ENCODE data around the gene ANAPC16. TPM values are rescaled to one million over a fixed set of nuclear protein-coding genes. Genes with fewer than 3 reads are reported as not detected.
A peak's percentile ranks its signal among the peaks of the same experiment; 100 is the strongest.

ANAPC16 gene
- polyA plus RNA-seq, 2 of the 4 experiments (the other 2 are of a cell fraction): 75.1 to 165 TPM

DNA sequence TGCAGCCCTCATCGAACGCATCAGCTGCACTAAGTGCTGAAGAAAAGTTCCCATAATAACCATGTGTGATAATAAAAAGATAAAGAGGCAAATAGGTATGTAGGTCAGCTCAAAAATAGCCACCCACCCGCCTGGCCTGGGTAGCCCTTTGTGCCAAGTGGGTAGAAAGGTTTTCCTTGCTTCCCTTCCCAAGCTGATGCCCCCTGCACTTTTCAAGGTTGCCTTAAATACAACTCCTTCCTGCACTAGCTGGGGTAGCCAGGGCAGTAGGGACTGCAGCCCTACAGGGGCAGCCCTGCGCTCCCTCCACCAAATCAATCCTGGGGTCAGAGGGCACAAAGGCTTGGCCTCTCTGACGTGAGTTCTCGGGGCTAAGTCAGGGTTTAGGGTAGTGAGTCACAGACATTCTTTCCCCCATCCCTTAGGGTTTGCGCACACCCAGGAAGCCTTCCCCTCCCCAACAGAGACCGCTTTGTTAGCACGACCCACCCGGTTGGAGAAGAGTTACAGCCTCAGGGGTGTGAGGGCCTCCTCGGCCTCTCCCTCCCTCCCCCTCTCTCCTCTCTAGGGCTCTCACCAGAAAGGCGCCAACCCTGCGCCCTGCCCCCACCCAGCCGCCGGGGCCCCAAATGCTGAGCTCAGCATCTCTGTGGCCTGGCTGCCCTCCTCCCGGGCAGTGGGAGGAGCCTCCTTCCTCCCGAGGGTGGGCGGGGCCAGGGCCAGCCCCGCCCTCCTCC lies 44.6 kb downstream of the ANAPC16 start (continued):
- TF ChIP-seq ZFP36 (IDR thresholded peaks at IDR 0.05; ENCODE audit: borderline replicate concordance, partially characterized antibody): no peak
- TF ChIP-seq, protein P1, sequence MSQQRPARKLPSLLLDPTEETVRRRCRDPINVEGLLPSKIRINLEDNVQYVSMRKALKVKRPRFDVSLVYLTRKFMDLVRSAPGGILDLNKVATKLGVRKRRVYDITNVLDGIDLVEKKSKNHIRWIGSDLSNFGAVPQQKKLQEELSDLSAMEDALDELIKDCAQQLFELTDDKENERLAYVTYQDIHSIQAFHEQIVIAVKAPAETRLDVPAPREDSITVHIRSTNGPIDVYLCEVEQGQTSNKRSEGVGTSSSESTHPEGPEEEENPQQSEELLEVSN (IDR thresholded peaks at IDR 0.05; ENCODE audit: borderline replicate concordance, low read depth): no peak
- TF ChIP-seq RFX5 (IDR thresholded peaks at IDR 0.05): no peak; the same call in none of the 2 replicates
- 0 out of 2 replicates have a peak, but pooled peaks have one; percentile 22 for TF ChIP-seq TFCP2L1 (CRISPR knock-in tag; IDR thresholded peaks at IDR 0.05)
- TF ChIP-seq HDAC2 (IDR thresholded peaks at IDR 0.05): no peak
- TF ChIP-seq, protein P2, sequence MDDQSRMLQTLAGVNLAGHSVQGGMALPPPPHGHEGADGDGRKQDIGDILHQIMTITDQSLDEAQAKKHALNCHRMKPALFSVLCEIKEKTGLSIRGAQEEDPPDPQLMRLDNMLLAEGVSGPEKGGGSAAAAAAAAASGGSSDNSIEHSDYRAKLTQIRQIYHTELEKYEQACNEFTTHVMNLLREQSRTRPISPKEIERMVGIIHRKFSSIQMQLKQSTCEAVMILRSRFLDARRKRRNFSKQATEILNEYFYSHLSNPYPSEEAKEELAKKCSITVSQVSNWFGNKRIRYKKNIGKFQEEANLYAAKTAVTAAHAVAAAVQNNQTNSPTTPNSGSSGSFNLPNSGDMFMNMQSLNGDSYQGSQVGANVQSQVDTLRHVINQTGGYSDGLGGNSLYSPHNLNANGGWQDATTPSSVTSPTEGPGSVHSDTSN (IDR thresholded peaks at IDR 0.05): peak; percentile 90
- peak; percentile 42 to 61 for TF ChIP-seq RAD21 (conservative IDR thresholded peaks at IDR 0.05 in 1 of 2, IDR thresholded peaks at IDR 0.05 in 1 of 2)
- TF ChIP-seq, protein P3, sequence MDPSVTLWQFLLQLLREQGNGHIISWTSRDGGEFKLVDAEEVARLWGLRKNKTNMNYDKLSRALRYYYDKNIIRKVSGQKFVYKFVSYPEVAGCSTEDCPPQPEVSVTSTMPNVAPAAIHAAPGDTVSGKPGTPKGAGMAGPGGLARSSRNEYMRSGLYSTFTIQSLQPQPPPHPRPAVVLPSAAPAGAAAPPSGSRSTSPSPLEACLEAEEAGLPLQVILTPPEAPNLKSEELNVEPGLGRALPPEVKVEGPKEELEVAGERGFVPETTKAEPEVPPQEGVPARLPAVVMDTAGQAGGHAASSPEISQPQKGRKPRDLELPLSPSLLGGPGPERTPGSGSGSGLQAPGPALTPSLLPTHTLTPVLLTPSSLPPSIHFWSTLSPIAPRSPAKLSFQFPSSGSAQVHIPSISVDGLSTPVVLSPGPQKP (IDR thresholded peaks at IDR 0.05; ENCODE audit: low read depth, low read length): no peak
- peak; percentile 89 for TF ChIP-seq JUNB (IDR thresholded peaks at IDR 0.05)
- no peak for TF ChIP-seq NR3C1 (IDR thresholded peaks at IDR 0.05)
- TF ChIP-seq, protein P4, sequence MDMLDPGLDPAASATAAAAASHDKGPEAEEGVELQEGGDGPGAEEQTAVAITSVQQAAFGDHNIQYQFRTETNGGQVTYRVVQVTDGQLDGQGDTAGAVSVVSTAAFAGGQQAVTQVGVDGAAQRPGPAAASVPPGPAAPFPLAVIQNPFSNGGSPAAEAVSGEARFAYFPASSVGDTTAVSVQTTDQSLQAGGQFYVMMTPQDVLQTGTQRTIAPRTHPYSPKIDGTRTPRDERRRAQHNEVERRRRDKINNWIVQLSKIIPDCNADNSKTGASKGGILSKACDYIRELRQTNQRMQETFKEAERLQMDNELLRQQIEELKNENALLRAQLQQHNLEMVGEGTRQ (IDR thresholded peaks at IDR 0.05): no peak
- no peak for TF ChIP-seq ZSCAN20 (CRISPR knock-in tag; IDR thresholded peaks at IDR 0.05)
- peak; percentile 30; the same call in 1 of the 2 replicates for TF ChIP-seq POLR2A (IDR thresholded peaks at IDR 0.05; ENCODE audit: low read length)
- peak; percentile 87 for TF ChIP-seq HOXB13 (CRISPR knock-in tag; IDR thresholded peaks at IDR 0.05; ENCODE audit: low read depth)
- no peak for TF ChIP-seq CBX8 (IDR thresholded peaks at IDR 0.05)
- no peak for TF ChIP-seq PHF8 (IDR thresholded peaks at IDR 0.05; ENCODE audit: borderline replicate concordance, low read depth)
- TF ChIP-seq, protein P5, sequence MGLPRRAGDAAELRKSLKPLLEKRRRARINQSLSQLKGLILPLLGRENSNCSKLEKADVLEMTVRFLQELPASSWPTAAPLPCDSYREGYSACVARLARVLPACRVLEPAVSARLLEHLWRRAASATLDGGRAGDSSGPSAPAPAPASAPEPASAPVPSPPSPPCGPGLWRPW (IDR thresholded peaks at IDR 0.05): no peak
- no peak for TF ChIP-seq KDM1A (IDR thresholded peaks at IDR 0.05; ENCODE audit: low read depth)
- no peak for TF ChIP-seq ZC3H11A (IDR thresholded peaks at IDR 0.05)
- TF ChIP-seq BHLHE40 (IDR thresholded peaks at IDR 0.05; ENCODE audit: low read depth, low read length): no peak
- TF ChIP-seq HOXB5 (CRISPR knock-in tag; IDR thresholded peaks at IDR 0.05): no peak
- peak; percentile 100 for TF ChIP-seq MAFK (IDR thresholded peaks at IDR 0.05; ENCODE audit: partially characterized antibody)
- TF ChIP-seq RNF2 (IDR thresholded peaks at IDR 0.05; ENCODE audit: borderline replicate concordance, low read depth): no peak
- no peak for TF ChIP-seq CBX2 (IDR thresholded peaks at IDR 0.05; ENCODE audit: borderline replicate concordance, low read depth)
- TF ChIP-seq, protein P6, sequence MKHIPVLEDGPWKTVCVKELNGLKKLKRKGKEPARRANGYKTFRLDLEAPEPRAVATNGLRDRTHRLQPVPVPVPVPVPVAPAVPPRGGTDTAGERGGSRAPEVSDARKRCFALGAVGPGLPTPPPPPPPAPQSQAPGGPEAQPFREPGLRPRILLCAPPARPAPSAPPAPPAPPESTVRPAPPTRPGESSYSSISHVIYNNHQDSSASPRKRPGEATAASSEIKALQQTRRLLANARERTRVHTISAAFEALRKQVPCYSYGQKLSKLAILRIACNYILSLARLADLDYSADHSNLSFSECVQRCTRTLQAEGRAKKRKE (CRISPR knock-in tag; IDR thresholded peaks at IDR 0.05; ENCODE audit: low read depth): no peak
- peak in 1 of 2 experiments; percentile 79; a peak in 2 of 4 replicates for TF ChIP-seq CEBPB (IDR thresholded peaks at IDR 0.05)
- no peak for TF ChIP-seq SREBF2 (IDR thresholded peaks at IDR 0.05)
- TF ChIP-seq RCOR1 (IDR thresholded peaks at IDR 0.05; ENCODE audit: low read depth, low read length): no peak
- peak; percentile 61; the same call in 1 of the 2 replicates for TF ChIP-seq FOSB (CRISPR knock-in tag; IDR thresholded peaks at IDR 0.05)
- 0 out of 2 replicates have a peak, but pooled peaks have one; percentile 8 for TF ChIP-seq MAZ (IDR thresholded peaks at IDR 0.05; ENCODE audit: borderline replicate concordance, low read depth, low read length)
- TF ChIP-seq TP53 (CRISPR knock-in tag; IDR thresholded peaks at IDR 0.05): no peak
- TF ChIP-seq, protein P7, sequence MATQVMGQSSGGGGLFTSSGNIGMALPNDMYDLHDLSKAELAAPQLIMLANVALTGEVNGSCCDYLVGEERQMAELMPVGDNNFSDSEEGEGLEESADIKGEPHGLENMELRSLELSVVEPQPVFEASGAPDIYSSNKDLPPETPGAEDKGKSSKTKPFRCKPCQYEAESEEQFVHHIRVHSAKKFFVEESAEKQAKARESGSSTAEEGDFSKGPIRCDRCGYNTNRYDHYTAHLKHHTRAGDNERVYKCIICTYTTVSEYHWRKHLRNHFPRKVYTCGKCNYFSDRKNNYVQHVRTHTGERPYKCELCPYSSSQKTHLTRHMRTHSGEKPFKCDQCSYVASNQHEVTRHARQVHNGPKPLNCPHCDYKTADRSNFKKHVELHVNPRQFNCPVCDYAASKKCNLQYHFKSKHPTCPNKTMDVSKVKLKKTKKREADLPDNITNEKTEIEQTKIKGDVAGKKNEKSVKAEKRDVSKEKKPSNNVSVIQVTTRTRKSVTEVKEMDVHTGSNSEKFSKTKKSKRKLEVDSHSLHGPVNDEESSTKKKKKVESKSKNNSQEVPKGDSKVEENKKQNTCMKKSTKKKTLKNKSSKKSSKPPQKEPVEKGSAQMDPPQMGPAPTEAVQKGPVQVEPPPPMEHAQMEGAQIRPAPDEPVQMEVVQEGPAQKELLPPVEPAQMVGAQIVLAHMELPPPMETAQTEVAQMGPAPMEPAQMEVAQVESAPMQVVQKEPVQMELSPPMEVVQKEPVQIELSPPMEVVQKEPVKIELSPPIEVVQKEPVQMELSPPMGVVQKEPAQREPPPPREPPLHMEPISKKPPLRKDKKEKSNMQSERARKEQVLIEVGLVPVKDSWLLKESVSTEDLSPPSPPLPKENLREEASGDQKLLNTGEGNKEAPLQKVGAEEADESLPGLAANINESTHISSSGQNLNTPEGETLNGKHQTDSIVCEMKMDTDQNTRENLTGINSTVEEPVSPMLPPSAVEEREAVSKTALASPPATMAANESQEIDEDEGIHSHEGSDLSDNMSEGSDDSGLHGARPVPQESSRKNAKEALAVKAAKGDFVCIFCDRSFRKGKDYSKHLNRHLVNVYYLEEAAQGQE (IDR thresholded peaks at IDR 0.05): no peak

All from A549 (cell line).